DOHH2 (cell line): ENCODE measurements around the gene ANTKMT.

ENCODE experiments used
- CTCF ChIP-seq: fragments of 200-600 bp; sonication (generic); IDR thresholded peaks from one replicate; pipeline ENCODE4 v1.5.1; 2014; ENCODE audit warnings: antibody characterized with exemption, mild to moderate bottlenecking, low read depth, low read length; ENCODE audit not compliant: poor library complexity, severe bottlenecking
- EZH2phosphoT487 ChIP-seq: fragments of 200-600 bp; sonication (generic); IDR thresholded peaks from 2 replicates; pipeline ENCODE4 v1.6.1; 2017; ENCODE audit warnings: borderline replicate concordance, mild to moderate bottlenecking, antibody characterized with exemption, low read length, moderate library complexity, mixed read lengths

GRCh38 chr16:676913-677312, 44.0 kb upstream of the ANTKMT start:
- no peak for TF ChIP-seq CTCF
- TF ChIP-seq EZH2phosphoT487 = no peak
